Measurements from ENCODE around the gene STON2.
A peak's percentile ranks its signal among the peaks of the same experiment; 100 is the strongest.

The STON2 gene

GRCh38 chr14:81220580-81220829 is 179.6 kb downstream of the STON2 start:
- peaks cover 12% of the 10 kb centered on the region for H3K36me3 ChIP-seq (ENCODE audit: control insufficient read depth, insufficient read depth, low read length)

GRCh38 chr14:81219759-81220579 is 180.2 kb downstream of the STON2 start:
- H3K27me3 ChIP-seq (ENCODE audit: control insufficient read depth, insufficient read depth, low read length) = no peaks in the 10 kb centered on the region
- H3K4me1 ChIP-seq (ENCODE audit: control insufficient read depth, insufficient read depth, low read length) = peaks cover 25% of the 10 kb centered on the region
- peaks cover 18% of the 10 kb centered on the region for H3K36me3 ChIP-seq (ENCODE audit: control insufficient read depth, insufficient read depth, low read length)
- peak overlapping the region; percentile 98 for H3K9ac ChIP-seq (ENCODE audit: low read length)
- no peaks in the 10 kb centered on the region for H3K9me3 ChIP-seq (ENCODE audit: control insufficient read depth, insufficient read depth, low read depth, low read length)
- peak overlapping the region; percentile 91 for H3K4me3 ChIP-seq (ENCODE audit: low read depth, low read length)
- peak overlapping the region; percentile 94 for H3K27ac ChIP-seq (ENCODE audit: low read depth, low read length)

More at GRCh38 chr14:81220580-81220829, 179.6 kb downstream of the STON2 start:
- no peaks in the 10 kb centered on the region for H3K27me3 ChIP-seq (ENCODE audit: control insufficient read depth, insufficient read depth, low read length)
- peak overlapping the region; percentile 78 for H3K4me3 ChIP-seq (ENCODE audit: low read depth, low read length)
- H3K9me3 ChIP-seq (ENCODE audit: control insufficient read depth, insufficient read depth, low read depth, low read length) = no peaks in the 10 kb centered on the region
- peaks cover 25% of the 10 kb centered on the region for H3K4me1 ChIP-seq (ENCODE audit: control insufficient read depth, insufficient read depth, low read length)
- H3K9ac ChIP-seq (ENCODE audit: low read length) = peak overlapping the region; percentile 79
- H3K27ac ChIP-seq (ENCODE audit: low read depth, low read length) = peak overlapping the region; percentile 87; the same call in 1 of the 2 replicates

DNA sequence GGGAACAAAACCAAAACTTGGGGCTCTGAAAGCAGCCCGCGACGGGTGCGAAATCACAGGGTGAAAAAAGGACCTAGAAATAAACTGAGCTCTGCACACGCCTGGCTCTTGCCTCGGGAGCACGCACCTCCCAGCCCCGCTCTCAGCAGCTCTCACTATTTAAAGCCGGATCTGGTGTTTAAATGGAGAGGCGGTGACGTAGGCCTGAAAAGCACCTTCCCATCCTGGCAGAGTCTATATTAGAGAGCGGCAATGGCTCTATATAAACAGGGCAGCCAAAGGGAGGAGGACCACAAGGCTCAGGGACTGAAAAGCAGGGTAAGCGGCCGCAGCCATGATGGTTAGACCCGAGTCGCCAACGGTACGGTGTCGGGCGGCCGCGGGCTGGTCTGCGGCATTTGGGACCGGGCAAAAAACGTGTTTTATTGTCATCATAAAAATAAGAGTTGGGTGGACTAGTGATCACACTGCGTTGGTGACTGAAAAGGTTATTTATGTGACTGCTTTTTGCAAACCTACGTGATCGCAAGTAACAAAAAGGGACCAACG is 180.8 kb downstream of the STON2 start:
- Histone ChIP-seq H3K9me3 (ENCODE audit: control insufficient read depth, insufficient read depth, low read depth, low read length) (no peaks in the 10 kb centered on the region), H3K27ac (ENCODE audit: low read depth, low read length) (peak overlapping the region; percentile 94), H3K36me3 (ENCODE audit: control insufficient read depth, insufficient read depth, low read length) (peaks cover 21% of the 10 kb centered on the region), H3K4me1 (ENCODE audit: control insufficient read depth, insufficient read depth, low read length) (peaks cover 25% of the 10 kb centered on the region), H3K27me3 (ENCODE audit: control insufficient read depth, insufficient read depth, low read length) (no peaks in the 10 kb centered on the region), H3K9ac (ENCODE audit: low read length) (peak overlapping the region; percentile 98), H3K4me3 (ENCODE audit: low read depth, low read length) (peak overlapping the region; percentile 91)

GRCh38 chr14:81211844-81212243 is 188.3 kb downstream of the STON2 start:
- Histone ChIP-seq H3K4me3 (ENCODE audit: low read depth, low read length) (no peak overlapping the region), H3K27ac (ENCODE audit: low read depth, low read length) (no peak overlapping the region), H3K9me3 (ENCODE audit: control insufficient read depth, insufficient read depth, low read depth, low read length) (no peaks in the 10 kb centered on the region), H3K36me3 (ENCODE audit: control insufficient read depth, insufficient read depth, low read length) (peaks cover 80% of the 10 kb centered on the region), H3K4me1 (ENCODE audit: control insufficient read depth, insufficient read depth, low read length) (peaks cover 10% of the 10 kb centered on the region; the same call in 1 of the 2 replicates), H3K9ac (ENCODE audit: low read length) (no peak overlapping the region), H3K27me3 (ENCODE audit: control insufficient read depth, insufficient read depth, low read length) (no peaks in the 10 kb centered on the region)
